Right atrium auricular region (tissue), 2 donors: ENCODE results near the gene EIF4A3. TPM values are rescaled to one million over a fixed set of nuclear protein-coding genes. Genes with fewer than 3 reads are reported as not detected.

ENCODE experiments used
- DNase-seq: peaks from one replicate; pipeline ENCODE4 v3.0.0-alpha.2; 2019; ENCODE audit warnings: low spot score
- H3K27ac ChIP-seq, 2 donors: fragments of 200-600 bp; sonication (generic); 1 replicate in 1 of 2; 2 replicates in 1 of 2; pipeline ENCODE4 v1.5.1; 2016 to 2019
- H3K27me3 ChIP-seq, 2 donors: fragments of 200-600 bp; sonication (generic); one replicate each; pipeline versions ENCODE4 v1.5.1 to v1.6.0; 2017 to 2019
- H3K36me3 ChIP-seq: fragments of 200-600 bp; sonication (generic); one replicate; pipeline ENCODE4 v1.5.1; 2016
- H3K4me1 ChIP-seq, 2 donors: fragments of 200-600 bp; sonication (generic); one replicate each; pipeline versions ENCODE4 v1.5.1 to v1.6.0; 2017 to 2019
- H3K4me3 ChIP-seq, 2 donors: fragments of 200-600 bp; sonication (generic); 1 replicate in 1 of 2; 2 replicates in 1 of 2; pipeline ENCODE4 v1.5.1; 2017 to 2019; ENCODE audit warnings: mild to moderate bottlenecking in 1 of 2, moderate library complexity in 1 of 2
- H3K9me3 ChIP-seq, 2 donors: fragments of 200-600 bp; sonication (generic); one replicate each; pipeline ENCODE4 v1.5.1; 2019
- total RNA-seq, 2 donors: library from RNA; depleted of rRNA; stranded (reverse); fragments of >200 nt; gene quantifications; one replicate each; pipeline ENCODE4 v1.1.0, GENCODE V29; 2016
- TF ChIP-seq, protein P1 (sequence below), 2 donors: fragments of 200-600 bp; sonication (generic); IDR thresholded peaks; one replicate each; pipeline ENCODE4 v1.5.1; 2019; ENCODE audit warnings: antibody characterized with exemption in 2 of 2

The EIF4A3 gene
- total RNA-seq, 2 donors from 2014 or later: 24.6 to 31.0 TPM

DNA sequence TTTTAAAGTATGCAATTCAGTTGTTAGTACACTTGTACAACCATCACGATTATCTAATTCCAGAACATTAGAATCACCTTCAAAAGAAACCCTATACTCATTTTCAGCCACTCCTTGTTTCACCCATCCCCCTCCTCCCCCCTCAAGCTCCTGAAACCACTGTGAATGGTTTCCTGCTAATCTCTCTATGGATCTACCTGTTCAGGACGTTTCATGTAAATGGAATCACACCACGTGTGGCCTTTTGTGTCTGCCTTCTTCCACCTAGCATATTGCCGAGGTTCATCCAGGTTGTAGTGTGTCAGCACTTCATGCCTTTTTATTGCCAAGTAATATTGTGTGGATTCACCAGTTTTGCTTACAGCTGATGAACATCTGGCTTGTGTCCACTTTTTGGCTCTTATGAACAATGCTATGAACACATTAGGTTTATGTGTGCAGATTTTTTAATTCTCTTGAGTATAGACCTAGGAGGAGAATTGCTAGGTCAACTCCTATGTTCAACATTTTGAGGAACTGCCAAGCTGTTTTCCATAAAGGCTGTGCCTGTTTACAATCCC is 17.8 kb downstream of the EIF4A3 start:
- Histone ChIP-seq H3K27me3 (no peaks in the 10 kb centered on the region), H3K4me1 (no peaks in the 10 kb centered on the region), H3K4me3 (no peak overlapping the region), H3K36me3 (peaks cover 9% of the 10 kb centered on the region), H3K27ac (no peak overlapping the region), H3K9me3 (no peaks in the 10 kb centered on the region)
- TF ChIP-seq, protein P1, sequence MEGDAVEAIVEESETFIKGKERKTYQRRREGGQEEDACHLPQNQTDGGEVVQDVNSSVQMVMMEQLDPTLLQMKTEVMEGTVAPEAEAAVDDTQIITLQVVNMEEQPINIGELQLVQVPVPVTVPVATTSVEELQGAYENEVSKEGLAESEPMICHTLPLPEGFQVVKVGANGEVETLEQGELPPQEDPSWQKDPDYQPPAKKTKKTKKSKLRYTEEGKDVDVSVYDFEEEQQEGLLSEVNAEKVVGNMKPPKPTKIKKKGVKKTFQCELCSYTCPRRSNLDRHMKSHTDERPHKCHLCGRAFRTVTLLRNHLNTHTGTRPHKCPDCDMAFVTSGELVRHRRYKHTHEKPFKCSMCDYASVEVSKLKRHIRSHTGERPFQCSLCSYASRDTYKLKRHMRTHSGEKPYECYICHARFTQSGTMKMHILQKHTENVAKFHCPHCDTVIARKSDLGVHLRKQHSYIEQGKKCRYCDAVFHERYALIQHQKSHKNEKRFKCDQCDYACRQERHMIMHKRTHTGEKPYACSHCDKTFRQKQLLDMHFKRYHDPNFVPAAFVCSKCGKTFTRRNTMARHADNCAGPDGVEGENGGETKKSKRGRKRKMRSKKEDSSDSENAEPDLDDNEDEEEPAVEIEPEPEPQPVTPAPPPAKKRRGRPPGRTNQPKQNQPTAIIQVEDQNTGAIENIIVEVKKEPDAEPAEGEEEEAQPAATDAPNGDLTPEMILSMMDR (IDR thresholded peaks at IDR 0.05): no peak
- no peak for DNase-seq

DNA sequence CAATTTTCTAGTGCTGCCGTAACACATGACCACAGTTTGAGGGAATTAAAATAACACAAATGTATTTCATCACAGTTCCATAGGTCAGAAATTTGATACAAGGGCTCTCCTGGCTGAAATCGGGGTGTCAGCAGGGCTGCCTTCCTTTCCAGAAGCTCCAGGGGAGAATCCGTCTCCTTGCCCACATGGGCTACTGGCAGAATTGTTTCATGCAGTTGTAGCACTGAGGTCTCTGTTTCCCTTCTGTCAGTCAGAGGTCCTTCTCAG is 20.5 kb downstream of the EIF4A3 start:
- TF ChIP-seq, protein P1 (IDR thresholded peaks at IDR 0.05): no peak

DNA sequence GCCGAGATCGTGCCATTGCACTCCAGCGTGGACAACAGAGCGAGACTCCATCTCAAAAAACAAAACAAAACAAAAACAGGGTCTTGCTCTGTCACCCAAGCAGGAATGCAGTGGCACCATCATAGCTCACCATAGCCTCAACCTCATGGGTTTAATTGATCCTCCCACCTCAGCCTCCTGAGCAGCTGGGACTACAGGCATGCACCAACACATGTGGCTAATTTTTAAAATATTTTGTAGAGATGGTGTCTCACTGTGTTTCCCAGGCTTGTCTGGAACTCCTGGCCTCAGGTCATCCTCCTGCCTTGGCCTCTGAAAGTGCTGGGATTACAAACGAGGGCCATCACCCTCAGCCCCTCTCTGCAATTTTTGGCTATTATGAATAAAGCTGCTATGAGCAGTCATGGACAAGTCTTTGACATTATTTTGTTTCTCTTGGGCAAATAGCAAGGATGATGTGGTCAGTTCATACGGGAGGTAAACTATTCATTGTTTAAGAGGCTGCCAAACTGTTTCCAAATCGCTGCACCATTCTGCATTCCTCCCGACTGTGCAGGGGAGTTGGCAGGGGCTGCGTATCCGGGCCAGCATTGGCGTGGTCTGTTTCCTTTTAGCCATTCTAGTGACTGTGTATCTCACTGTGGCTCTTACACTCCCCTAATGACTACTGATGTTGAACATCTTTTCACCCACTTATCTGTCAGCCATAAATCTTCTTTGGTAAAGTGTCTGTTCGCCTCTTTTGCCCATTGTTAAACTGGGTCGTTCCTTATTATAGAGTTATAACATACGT is 21.1 kb downstream of the EIF4A3 start:
- DNase-seq: no peak
- no peak overlapping the region for H3K27ac ChIP-seq
- H3K36me3 ChIP-seq: no peaks in the 10 kb centered on the region
- no peaks in the 10 kb centered on the region for H3K4me1 ChIP-seq
- TF ChIP-seq, protein P1 (IDR thresholded peaks at IDR 0.05): no peak
- H3K9me3 ChIP-seq: no peaks in the 10 kb centered on the region
- H3K27me3 ChIP-seq: no peaks in the 10 kb centered on the region
- no peak overlapping the region for H3K4me3 ChIP-seq

More for the DNA sequence above, 20.5 kb downstream of the EIF4A3 start:
- H3K4me1 ChIP-seq: no peaks in the 10 kb centered on the region
- H3K4me3 ChIP-seq: no peak overlapping the region
- H3K9me3 ChIP-seq: no peaks in the 10 kb centered on the region
- H3K27me3 ChIP-seq: no peaks in the 10 kb centered on the region
- no peaks in the 10 kb centered on the region for H3K36me3 ChIP-seq
- DNase-seq: no peak
- H3K27ac ChIP-seq: no peak overlapping the region

DNA sequence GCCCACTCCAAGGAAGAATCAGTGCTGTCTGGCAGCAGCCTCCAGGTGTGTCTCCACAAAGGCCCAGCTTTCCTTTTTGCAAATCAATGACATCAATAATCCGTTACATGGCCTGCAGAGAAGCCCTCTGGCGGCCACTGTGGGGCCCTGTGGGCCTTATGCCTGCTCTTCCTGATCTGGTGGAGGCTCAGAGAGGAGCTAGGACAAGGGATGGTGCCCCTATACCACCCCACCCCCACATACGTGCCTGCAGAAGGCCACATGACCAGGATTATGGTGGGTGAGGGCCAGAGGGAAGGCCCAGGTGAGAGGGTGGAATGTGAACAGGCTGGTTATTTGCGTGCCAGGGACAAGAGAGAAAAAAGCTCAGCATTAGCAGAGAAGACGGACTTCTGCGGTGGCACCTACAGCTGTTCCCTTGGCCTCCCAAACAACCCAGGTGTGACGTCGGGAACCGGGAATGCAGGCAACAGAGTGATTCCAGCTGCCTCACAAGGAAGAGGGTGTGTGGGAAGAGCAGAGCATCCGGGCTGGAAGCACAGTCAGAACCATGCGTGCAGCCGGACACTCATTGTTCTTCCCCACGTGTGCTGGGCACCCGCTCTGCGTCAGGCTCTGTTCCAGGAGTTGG is 22.5 kb downstream of the EIF4A3 start:
- DNase-seq: no peak
- Histone ChIP-seq H3K4me3 (no peak overlapping the region), H3K36me3 (no peaks in the 10 kb centered on the region)

DNA sequence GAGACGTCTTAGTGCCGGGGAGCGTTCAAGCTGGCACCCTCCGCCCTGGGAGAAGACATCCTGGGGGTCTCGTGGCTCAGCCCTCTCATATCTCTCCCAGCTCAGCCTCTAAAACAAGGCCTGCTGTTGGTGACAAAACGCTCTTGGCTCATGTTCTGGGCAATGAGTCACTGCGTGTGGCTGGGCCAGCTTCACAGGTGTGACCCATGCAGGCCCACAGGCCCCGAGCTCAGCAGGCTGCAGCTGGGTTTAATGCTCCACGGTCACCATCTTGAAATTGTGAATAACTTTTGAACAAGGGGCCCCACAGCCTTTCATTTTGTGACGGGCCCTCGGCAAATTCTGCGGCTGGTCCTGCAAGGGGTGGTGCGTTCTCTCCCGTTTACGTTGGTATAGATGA is 23.1 kb downstream of the EIF4A3 start:
- H3K4me3 ChIP-seq: no peak overlapping the region
- H3K9me3 ChIP-seq: no peaks in the 10 kb centered on the region
- no peaks in the 10 kb centered on the region for H3K4me1 ChIP-seq
- H3K36me3 ChIP-seq: peaks cover 4% of the 10 kb centered on the region
- no peak overlapping the region for H3K27ac ChIP-seq
- TF ChIP-seq, protein P1 (IDR thresholded peaks at IDR 0.05): no peak
- DNase-seq: no peak
- no peaks in the 10 kb centered on the region for H3K27me3 ChIP-seq

More for the DNA sequence above, 22.5 kb downstream of the EIF4A3 start:
- no peaks in the 10 kb centered on the region for H3K9me3 ChIP-seq
- H3K4me1 ChIP-seq: no peaks in the 10 kb centered on the region
- TF ChIP-seq, protein P1 (IDR thresholded peaks at IDR 0.05): no peak
- H3K27ac ChIP-seq: no peak overlapping the region
- H3K27me3 ChIP-seq: no peaks in the 10 kb centered on the region
